HL-60 (cell line): Measurements from ENCODE around the gene YLPM1.

Source experiments
- CTCF ChIP-seq: IDR thresholded peaks from one replicate; pipeline ENCODE4 v1.5.1; 2011; ENCODE audit warnings: low read length, control low read depth, inconsistent platforms; ENCODE audit not compliant: insufficient read depth
- GABPA ChIP-seq: IDR thresholded peaks from 2 replicates; pipeline ENCODE4 v1.6.1; 2012; ENCODE audit warnings: low read depth
- REST ChIP-seq: IDR thresholded peaks from 2 replicates; pipeline ENCODE4 v1.6.1; 2012; ENCODE audit warnings: low read depth; ENCODE audit not compliant: insufficient replicate concordance

GRCh38 chr14:74860899-74861733 is 98.0 kb downstream of the YLPM1 start:
- TF ChIP-seq CTCF (peak; percentile 38), REST (no peak), GABPA (no peak)
